ENCODE results near the gene RARRES1. TPM values are rescaled to one million over a fixed set of nuclear protein-coding genes. Genes with fewer than 3 reads are reported as not detected.

The RARRES1 gene
- total RNA-seq, 1 donor from 2014 or later: 10.4 TPM

- no peak for TF ChIP-seq CTCF (conservative IDR thresholded peaks at IDR 0.05; ENCODE audit: low read depth, low read length)
- DNase-seq (ENCODE audit: low read depth): no peak
- no peak overlapping the region for H3K4me3 ChIP-seq (ENCODE audit: low read depth, low read length)
Observed at GRCh38 chr3:158663832-158664231, 68.4 kb downstream of the RARRES1 start.

GRCh38 chr3:158663246-158663645 is 69.0 kb downstream of the RARRES1 start:
- no peak for TF ChIP-seq CTCF (conservative IDR thresholded peaks at IDR 0.05; ENCODE audit: low read depth, low read length)
- no peak overlapping the region for H3K4me3 ChIP-seq (ENCODE audit: low read depth, low read length)
- DNase-seq (ENCODE audit: low read depth): no peak

- no peak for TF ChIP-seq CTCF (conservative IDR thresholded peaks at IDR 0.05; ENCODE audit: low read depth, low read length)
- H3K4me3 ChIP-seq (ENCODE audit: low read depth, low read length): no peak overlapping the region
- no peak for DNase-seq (ENCODE audit: low read depth)
Observed at GRCh38 chr3:158660711-158661110, 71.5 kb downstream of the RARRES1 start.

- DNase-seq (ENCODE audit: low read depth): no peak
- no peak overlapping the region for H3K4me3 ChIP-seq (ENCODE audit: low read depth, low read length)
- peak; percentile 87 for TF ChIP-seq CTCF (conservative IDR thresholded peaks at IDR 0.05; ENCODE audit: low read depth, low read length)
Observed at GRCh38 chr3:158659454-158660237, 72.6 kb downstream of the RARRES1 start.

- no peak for TF ChIP-seq CTCF (conservative IDR thresholded peaks at IDR 0.05; ENCODE audit: low read depth, low read length)
- DNase-seq (ENCODE audit: low read depth): no peak
- no peak overlapping the region for H3K4me3 ChIP-seq (ENCODE audit: low read depth, low read length)
Observed at GRCh38 chr3:158658889-158659288, 73.4 kb downstream of the RARRES1 start.

- DNase-seq (ENCODE audit: low read depth): no peak
- H3K4me3 ChIP-seq (ENCODE audit: low read depth, low read length): no peak overlapping the region
- TF ChIP-seq CTCF (conservative IDR thresholded peaks at IDR 0.05; ENCODE audit: low read depth, low read length): no peak
Observed at GRCh38 chr3:158652463-158652862, 79.8 kb downstream of the RARRES1 start.

- H3K4me3 ChIP-seq (ENCODE audit: low read depth, low read length): no peak overlapping the region
- no peak for TF ChIP-seq CTCF (conservative IDR thresholded peaks at IDR 0.05; ENCODE audit: low read depth, low read length)
- no peak for DNase-seq (ENCODE audit: low read depth)
Observed at GRCh38 chr3:158651192-158651591, 81.1 kb downstream of the RARRES1 start.
